KMS-11 (cell line): ENCODE measurements around the gene STARD13.

Source experiments
- H2AFZ ChIP-seq: fragments of 200-600 bp; sonication (generic); 2 replicates; pipeline ENCODE4 v1.6.1; 2016; ENCODE audit warnings: antibody characterized with exemption, mixed run types, low read depth
- H3K27ac ChIP-seq: fragments of 200-600 bp; sonication (generic); 2 replicates; pipeline ENCODE4 v1.6.1; 2016; ENCODE audit warnings: mild to moderate bottlenecking, mixed run types
- H3K27me3 ChIP-seq: fragments of 200-600 bp; sonication (generic); 2 replicates; pipeline ENCODE4 v1.6.1; 2017; ENCODE audit warnings: mild to moderate bottlenecking, low read depth, mixed run types, moderate library complexity; ENCODE audit not compliant: insufficient read depth
- H3K36me3 ChIP-seq: fragments of 200-600 bp; sonication (generic); 2 replicates; pipeline ENCODE4 v1.6.1; 2017; ENCODE audit warnings: mild to moderate bottlenecking, mixed run types; ENCODE audit not compliant: insufficient read depth
- H3K4me1 ChIP-seq: fragments of 200-600 bp; sonication (generic); 2 replicates; pipeline ENCODE4 v1.6.1; 2016; ENCODE audit warnings: mild to moderate bottlenecking, low read depth, mixed run types; ENCODE audit not compliant: poor library complexity, severe bottlenecking
- H3K4me2 ChIP-seq: fragments of 200-600 bp; sonication (generic); 2 replicates; pipeline ENCODE4 v1.7.0; 2016; ENCODE audit warnings: mild to moderate bottlenecking, mixed run types
- H3K4me3 ChIP-seq: fragments of 200-600 bp; sonication (generic); IDR thresholded peaks from 2 replicates; pipeline ENCODE4 v1.6.1; 2017; ENCODE audit warnings: low read depth, low read length, mixed read lengths; ENCODE audit not compliant: insufficient read depth
- H3K79me2 ChIP-seq: fragments of 200-600 bp; sonication (generic); 2 replicates; pipeline ENCODE4 v1.6.1; 2016; ENCODE audit warnings: low read depth, mixed run types; ENCODE audit not compliant: insufficient read depth
- H3K9ac ChIP-seq: fragments of 200-600 bp; sonication (generic); 2 replicates; pipeline ENCODE4 v1.6.1; 2016; ENCODE audit warnings: mild to moderate bottlenecking, mixed run types
- H4K20me1 ChIP-seq: fragments of 200-600 bp; sonication (generic); 2 replicates; pipeline ENCODE4 v1.6.1; 2016; ENCODE audit warnings: mild to moderate bottlenecking, mixed run types; ENCODE audit not compliant: insufficient read depth
- CTCF ChIP-seq: fragments of 200-600 bp; sonication (generic); conservative IDR thresholded peaks from 2 replicates; pipeline ENCODE4 v1.6.1; 2017; ENCODE audit warnings: low read depth, mild to moderate bottlenecking, antibody characterized with exemption, low read length, moderate library complexity, mixed read lengths

Gene STARD13

GRCh38 chr13:33119022-33119781, 166.4 kb downstream of the STARD13 start:
- Histone ChIP-seq H3K9ac (no peak overlapping the region), H3K4me2 (no peak overlapping the region), H3K27me3 (no peaks in the 10 kb centered on the region), H3K79me2 (no peaks in the 10 kb centered on the region), H3K27ac (no peak overlapping the region), H3K4me1 (peaks cover 9% of the 10 kb centered on the region), H3K36me3 (no peaks in the 10 kb centered on the region), H4K20me1 (no peaks in the 10 kb centered on the region), H3K4me3 (no peak overlapping the region), H2AFZ (no peak overlapping the region)
- TF ChIP-seq CTCF, result no peak

- H2AFZ ChIP-seq, result no peak overlapping the region
- H3K27me3 ChIP-seq, result no peaks in the 10 kb centered on the region
- no peaks in the 10 kb centered on the region for H3K36me3 ChIP-seq
- H3K4me1 ChIP-seq, result no peaks in the 10 kb centered on the region
- H3K9ac ChIP-seq, result no peak overlapping the region
- H3K4me3 ChIP-seq, result no peak overlapping the region
- H3K4me2 ChIP-seq, result no peak overlapping the region
- no peak overlapping the region for H3K27ac ChIP-seq
- H4K20me1 ChIP-seq, result no peaks in the 10 kb centered on the region
- TF ChIP-seq CTCF, result no peak
- no peaks in the 10 kb centered on the region for H3K79me2 ChIP-seq
Measured at GRCh38 chr13:33116321-33117010, 169.1 kb downstream of the STARD13 start.

GRCh38 chr13:33115274-33115673, 170.3 kb downstream of the STARD13 start:
- Histone ChIP-seq H3K27me3 (no peaks in the 10 kb centered on the region), H2AFZ (no peak overlapping the region), H3K4me3 (no peak overlapping the region), H4K20me1 (no peaks in the 10 kb centered on the region), H3K27ac (no peak overlapping the region), H3K9ac (no peak overlapping the region), H3K4me1 (no peaks in the 10 kb centered on the region), H3K4me2 (no peak overlapping the region), H3K79me2 (no peaks in the 10 kb centered on the region), H3K36me3 (no peaks in the 10 kb centered on the region)
- no peak for TF ChIP-seq CTCF

GRCh38 chr13:33114146-33114545, 171.4 kb downstream of the STARD13 start:
- no peak overlapping the region for H3K4me3 ChIP-seq
- no peaks in the 10 kb centered on the region for H3K79me2 ChIP-seq
- no peak overlapping the region for H3K4me2 ChIP-seq
- H4K20me1 ChIP-seq, result no peaks in the 10 kb centered on the region
- H3K9ac ChIP-seq, result no peak overlapping the region
- no peaks in the 10 kb centered on the region for H3K4me1 ChIP-seq
- H3K27me3 ChIP-seq, result no peaks in the 10 kb centered on the region
- no peaks in the 10 kb centered on the region for H3K36me3 ChIP-seq
- H2AFZ ChIP-seq, result no peak overlapping the region
- TF ChIP-seq CTCF, result no peak
- H3K27ac ChIP-seq, result no peak overlapping the region
